NCI-H748 treated with DMSO at 0.1 percent for 48 hours (cell line): ENCODE measurements around the gene RNPEP.
A peak's percentile ranks its signal among the peaks of the same experiment; 100 is the strongest.
"Not testable (repeated sequence)": the region's sequence is repeated elsewhere in the genome, so short reads cannot be mapped to it uniquely, and the experiment has no call there.

Experiments used
- DNase-seq: peaks from one replicate; lab custom pipeline; 2025; lab: John Stamatoyannopoulos, UW

RNPEP gene

DNA sequence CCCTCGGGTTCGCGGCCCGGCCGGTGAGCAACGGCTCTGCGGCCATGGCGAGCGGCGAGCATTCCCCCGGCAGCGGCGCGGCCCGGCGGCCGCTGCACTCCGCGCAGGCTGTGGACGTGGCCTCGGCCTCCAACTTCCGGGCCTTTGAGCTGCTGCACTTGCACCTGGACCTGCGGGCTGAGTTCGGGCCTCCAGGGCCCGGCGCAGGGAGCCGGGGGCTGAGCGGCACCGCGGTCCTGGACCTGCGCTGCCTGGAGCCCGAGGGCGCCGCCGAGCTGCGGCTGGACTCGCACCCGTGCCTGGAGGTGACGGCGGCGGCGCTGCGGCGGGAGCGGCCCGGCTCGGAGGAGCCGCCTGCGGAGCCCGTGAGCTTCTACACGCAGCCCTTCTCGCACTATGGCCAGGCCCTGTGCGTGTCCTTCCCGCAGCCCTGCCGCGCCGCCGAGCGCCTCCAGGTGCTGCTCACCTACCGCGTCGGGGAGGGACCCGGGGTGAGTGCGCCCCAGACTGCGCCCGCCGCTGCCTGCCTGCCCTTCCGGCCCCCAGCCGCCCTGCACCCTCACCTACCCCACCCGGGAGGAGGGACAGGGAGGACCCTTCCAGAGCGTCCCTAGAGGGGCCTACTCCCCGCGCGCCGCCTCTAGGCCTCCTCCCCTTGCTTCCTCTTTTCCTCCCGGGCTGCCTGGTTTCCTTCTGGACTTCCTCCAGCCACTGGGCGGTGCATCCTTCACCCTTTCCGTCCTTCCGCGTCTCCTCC, at the start of gene RNPEP:
Gene RNPEP (plus strand): TSS at position 26 of the 757 bp plus-strand sequence. CDS start 19 bp downstream, at position 45.
- peak; percentile 33 for DNase-seq

DNA sequence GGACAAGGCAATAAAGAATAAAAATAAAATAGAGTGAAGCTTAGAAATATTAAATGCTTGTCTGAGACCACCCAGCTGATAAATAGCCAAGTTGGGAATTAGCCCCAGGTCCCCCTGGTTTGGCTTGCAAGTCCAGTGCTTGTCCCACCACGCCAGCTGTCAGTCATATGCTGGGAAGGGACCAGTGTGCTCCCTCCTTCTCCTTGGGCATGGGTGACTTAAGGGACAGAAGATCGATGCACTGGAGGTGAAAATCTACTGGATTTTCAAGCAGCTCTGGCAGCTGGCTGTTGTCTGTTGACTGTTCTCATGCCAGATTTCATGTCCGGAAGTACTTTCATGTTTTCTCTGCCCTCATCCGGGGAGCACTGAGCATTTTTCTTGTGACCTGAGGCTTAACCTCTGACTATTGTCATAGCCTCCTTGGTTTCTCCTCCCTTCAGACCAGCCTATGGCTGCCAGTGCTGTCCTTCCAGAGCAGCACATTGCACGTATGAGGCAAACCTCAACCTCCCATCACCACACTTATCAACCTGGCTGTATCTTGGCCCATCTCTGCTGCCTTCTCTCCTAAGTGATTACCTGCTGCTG, 48.5 kb upstream of the RNPEP start:
- DNase-seq, result no peak

DNA sequence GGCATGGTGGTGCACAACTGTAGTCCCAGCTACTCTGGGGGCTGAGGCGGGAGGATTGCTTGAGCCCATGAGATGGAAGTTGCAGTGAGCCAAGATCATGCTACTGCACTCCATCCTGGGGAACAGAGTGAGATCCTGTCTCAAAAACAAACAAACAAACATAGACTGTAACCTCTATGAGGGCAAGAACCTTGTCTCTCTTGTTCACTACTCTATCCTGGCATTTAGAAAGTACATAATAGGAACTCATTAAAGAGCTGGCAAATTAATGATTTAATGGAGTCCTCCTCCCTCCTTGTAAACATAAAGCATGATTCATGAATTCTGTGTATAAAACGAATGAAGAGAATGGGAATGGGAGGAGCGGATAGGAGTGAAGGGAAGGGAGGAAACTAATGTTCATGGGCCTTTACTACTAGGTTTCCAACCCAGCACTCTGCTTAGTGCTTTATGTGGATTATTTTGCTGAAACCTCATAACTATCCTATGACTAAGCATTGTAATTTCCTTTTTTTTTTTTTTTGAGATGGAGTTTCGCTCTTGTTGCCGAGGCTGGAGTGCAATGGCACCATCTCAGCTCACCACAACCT, 44.7 kb upstream of the RNPEP start:
- no peak for DNase-seq

DNA sequence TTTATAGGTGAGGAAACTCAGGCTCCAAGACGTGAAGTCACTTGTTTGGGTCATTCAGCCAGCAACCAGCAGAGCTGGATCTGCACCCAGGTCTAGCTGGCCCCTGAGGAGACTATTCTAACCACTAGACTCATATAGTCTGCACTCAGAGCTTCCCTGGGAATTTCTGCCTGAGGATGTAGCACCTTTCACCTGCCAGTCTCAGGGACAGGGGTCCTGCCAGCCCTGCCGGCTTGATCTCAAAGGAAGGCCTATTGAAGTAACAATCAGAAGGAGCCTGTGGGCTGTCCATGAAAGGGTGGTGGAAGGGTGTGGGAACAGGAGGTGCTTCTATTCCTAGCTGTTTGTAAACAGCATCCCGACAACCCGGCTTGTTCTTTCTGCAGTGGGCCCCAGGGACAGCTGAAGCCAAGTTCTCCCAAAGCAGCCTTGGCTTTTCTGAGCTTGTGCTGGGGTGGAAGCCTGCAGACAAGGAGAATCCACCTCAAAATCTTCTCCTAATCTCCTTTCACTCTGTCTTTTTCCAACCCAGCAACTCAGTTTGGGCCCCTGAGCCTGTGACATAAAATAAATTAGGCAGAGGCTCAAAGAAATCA, 43.9 kb upstream of the RNPEP start:
- DNase-seq, result no peak

- no peak for DNase-seq
These were observed 43.3 kb upstream of the RNPEP start for GRCh38 chr1:201939148-201939547.

DNA sequence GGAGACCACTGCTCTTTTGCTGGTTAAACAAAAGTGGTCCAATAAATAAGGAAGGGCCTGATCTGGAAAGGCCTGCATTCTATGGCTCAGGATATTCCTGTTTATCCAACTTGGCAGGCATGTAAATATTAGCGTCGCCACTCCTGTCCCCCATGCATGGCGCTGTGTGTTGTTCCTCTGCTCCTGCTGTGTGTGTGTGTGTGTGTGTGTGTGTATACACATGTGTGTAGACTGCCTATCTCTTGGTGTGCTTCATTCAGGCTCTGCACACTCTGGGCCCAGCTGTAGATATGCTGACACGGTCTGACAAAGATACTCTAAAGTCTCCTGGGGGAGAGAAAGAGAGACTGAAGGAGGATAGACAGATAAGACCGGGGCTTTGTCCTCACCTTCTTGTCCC, 42.9 kb upstream of the RNPEP start:
- no peak for DNase-seq

DNA sequence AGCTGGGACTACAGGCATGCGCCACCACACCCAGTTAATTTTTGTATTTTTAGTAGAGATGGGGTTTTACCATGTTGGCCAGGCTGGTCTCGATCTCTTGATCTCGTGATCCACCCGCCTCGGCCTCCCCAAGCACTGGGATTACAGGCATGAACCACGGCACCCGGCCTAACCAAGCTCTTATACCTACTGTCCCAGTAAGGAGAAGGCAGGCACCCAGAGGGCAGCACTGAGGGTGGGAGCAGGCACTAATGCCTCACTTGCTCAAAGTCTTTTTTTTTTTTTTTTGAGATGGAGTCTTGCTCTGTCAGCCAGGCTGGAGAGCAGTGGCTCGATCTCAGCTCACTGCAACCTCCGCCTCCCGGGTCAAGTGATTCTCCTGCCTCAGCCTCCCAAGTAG, 42.1 kb upstream of the RNPEP start:
- DNase-seq, result not testable (repeated sequence)

GRCh38 chr1:201941420-201942128, 40.9 kb upstream of the RNPEP start:
- DNase-seq, result no peak

GRCh38 chr1:201942129-201942495, 40.3 kb upstream of the RNPEP start:
- DNase-seq, result no peak

DNA sequence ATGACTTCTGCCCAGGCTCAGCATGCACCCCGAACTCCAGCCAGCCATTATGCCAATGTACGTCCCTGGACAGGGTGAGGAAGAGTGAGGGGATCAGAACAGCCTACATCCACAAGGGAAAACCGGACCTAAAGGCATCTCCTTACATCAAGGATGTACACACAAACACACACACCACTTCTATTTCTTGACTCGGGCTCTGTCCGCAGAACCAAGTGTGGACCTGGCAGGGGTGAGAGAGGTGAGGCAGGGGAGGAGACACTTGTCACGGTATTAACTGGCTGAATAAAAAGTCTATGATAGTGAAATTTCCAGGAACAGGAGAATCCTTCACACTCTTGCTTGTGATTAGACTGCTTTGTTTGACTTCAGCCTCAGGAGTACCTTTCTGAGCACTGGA, 38.4 kb upstream of the RNPEP start:
- no peak for DNase-seq

GRCh38 chr1:201944639-201945038, 37.8 kb upstream of the RNPEP start:
- DNase-seq, result no peak

DNA sequence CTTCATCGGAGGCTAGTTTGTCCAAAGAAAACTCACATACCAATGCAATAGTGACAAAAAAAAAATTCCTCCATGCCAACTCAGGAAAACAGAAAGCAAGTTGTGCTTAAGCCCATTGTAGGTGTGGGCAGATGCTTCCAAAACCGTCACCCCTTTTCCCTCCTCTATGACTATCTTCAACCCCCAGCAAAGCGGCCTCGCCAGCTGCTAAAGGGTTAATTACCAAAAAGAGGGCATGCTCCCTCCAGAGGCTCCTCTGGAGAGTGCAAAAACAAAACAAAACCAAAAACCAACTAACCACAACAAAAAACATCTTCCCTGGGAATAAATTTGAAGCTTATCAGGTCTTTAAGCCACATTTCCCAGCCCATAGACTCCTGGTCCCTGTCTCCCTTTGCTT, 37.3 kb upstream of the RNPEP start:
- DNase-seq, result no peak

DNA sequence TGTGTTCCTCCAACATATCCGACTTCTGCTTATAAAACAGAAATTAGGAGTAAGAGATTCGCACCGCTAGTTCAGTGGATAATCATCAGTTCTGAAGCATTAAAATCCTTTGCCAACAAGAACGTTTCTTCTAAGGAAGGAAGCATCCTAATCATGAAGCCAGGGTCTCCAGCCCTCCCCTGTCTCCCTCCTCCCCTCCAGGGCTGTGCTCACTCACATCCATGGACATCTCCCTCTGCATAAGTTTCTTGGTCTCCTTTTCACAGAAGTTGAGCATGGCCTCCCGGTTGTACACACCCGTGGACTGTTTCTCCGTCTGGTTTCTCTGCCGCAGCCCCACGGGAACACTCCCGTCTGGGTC, 36.6 kb upstream of the RNPEP start:
- no peak for DNase-seq

DNA sequence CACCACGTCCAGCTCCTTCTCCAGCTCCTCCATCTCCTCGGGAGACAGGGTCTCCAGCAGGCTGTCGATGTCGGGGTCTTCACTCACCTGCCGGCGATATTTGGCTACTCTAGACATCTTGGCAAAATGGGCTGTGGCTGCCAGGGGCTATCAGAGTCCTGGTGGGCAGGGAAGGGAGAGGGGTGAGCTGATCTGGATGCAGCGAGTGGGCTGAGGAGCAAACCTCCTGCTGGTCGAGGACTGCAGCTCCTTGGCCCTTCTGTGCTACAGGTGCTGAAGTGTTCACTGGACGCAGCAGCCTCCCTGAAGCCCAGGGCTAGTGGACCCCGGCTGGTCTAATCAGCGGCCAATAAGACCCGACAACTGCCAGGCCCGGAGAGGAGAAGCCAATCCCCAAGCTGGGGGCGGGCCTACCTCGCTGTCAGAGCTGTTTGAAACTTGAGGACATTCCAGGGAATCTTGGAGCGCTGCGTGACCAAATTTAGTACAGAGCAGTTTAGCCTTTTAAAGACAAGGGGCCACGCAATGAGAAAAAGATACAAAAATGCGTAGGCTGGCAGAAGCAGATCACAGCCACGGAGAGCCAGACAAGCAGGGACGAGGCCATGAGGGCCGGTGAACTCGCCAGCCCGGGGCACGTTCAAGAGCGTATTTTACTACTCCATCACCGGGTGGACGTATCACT, 36.1 kb upstream of the RNPEP start, which contains the start of gene LMOD1:
Gene LMOD1 (minus strand): TSS at position 325 of the 685 bp plus-strand sequence. CDS start 208 bp downstream, at position 117.
- DNase-seq, result peak; percentile 33

DNA sequence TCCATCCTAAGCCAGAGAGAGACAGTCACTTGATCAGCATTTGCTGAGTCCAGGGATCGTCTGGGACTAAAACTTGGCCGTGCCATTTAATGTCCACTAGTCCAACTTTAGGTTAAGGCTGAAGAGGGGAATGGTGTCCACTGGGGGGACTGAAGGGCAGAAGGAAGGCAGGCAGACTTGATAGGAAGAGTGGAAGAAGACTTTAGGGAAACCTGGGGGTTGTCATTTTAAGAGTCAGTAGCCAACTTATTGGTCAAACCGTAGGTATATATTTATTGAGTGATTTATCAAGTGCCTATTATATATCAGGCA, 34.8 kb upstream of the RNPEP start:
- no peak for DNase-seq

DNA sequence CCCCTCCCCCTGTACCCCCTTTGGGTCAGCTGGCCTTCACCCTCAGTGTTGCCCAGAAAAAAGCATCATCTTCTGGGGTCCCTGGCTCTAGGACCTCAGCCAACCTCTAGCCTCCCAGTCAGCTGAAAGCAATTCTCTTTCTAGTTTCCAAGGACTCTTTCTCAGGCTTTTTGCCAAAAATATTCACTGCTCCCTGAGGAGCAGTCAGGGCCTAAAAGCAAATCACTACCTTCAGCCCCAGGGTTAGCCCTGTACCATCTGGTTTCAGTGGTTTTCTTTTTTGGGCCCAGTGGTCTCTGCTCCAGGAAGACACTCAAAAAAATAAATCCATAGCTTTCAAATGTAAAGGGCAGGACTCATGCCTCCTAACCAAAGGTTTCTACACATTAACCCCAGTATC, 33.0 kb upstream of the RNPEP start:
- DNase-seq, result no peak

GRCh38 chr1:201954263-201955008, 28.0 kb upstream of the RNPEP start:
- DNase-seq, result no peak

DNA sequence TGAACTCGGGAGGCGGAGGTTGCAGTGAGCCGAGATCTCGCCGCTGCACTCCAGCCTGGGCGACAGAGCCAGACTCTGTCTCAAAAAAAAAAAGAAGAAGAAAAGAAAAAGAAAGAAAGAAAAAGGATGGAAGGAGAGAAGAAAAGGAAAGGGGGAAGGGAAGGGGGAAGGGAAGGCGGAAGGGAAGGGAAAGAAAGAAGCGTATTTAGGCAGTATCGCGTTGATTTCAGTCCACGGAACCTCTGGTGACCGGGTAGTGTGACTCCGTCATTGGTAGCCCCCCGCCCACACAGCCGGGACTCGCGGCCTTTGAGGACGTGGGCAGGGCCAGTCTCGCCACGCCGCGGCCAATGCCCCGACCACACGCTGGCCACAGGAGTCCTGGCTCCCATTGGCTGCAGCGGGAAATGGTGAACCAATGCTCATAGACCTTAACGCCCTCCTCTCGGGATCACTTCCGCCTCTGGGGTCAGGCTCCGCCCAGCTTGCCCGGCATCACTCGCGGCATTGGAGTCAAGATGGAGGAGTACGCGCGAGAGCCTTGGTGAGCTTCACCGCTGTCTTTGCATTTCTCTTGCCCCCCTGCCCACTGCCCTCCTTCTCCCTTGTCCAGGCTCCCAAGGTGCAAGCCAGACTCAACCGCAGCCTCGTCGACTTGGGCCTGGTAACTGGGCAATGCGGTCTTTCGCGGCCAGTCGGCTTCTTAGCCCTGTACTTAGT, 27.3 kb upstream of the RNPEP start, which contains the start of gene TIMM17A:
Gene TIMM17A (plus strand): TSS at position 495 of the 720 bp plus-strand sequence. CDS start 24 bp downstream, at position 519.
- DNase-seq, result peak; percentile 71

DNA sequence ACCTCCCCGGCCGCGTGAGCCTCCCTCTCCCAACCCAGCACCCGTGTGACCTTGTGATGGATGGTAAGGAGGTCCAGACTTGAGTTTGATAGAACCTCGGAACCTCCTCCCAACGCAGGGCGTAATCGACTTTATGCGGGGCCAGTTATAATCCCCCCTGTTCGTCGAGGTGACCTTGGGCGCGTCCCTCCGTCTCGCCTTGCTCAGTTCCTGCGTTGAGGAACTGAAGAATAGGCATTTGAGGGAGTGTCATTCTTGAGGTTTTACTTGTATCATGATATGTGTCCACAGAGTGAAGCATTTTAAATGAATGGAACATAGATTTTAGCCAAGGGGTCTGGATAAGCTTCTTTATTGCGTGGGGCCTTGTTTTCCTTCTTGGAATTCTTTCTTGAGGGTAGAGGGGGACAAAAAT, 26.7 kb upstream of the RNPEP start:
- no peak for DNase-seq

GRCh38 chr1:201958348-201958747, 24.1 kb upstream of the RNPEP start:
- no peak for DNase-seq
